Esophagus squamous epithelium (tissue), 5 donors: ENCODE data around the gene HYAL3. TPM values are rescaled to one million over a fixed set of nuclear protein-coding genes. Genes with fewer than 3 reads are reported as not detected.
A peak's percentile ranks its signal among the peaks of the same experiment; 100 is the strongest.

Experiments
- DNase-seq: peaks from one replicate; lab custom pipeline; 2025; lab: John Stamatoyannopoulos, UW
- H3K27ac ChIP-seq, 4 donors: fragments of 200-600 bp; sonication (generic); one replicate each; pipeline ENCODE4 v1.5.1; 2016 to 2019; ENCODE audit warnings: mild to moderate bottlenecking in 1 of 4
- H3K27me3 ChIP-seq, 4 donors: fragments of 200-600 bp; sonication (generic); 1 replicate in 3 of 4; 2 replicates in 1 of 4; pipeline versions ENCODE4 v1.5.1 to v1.6.0; 2017 to 2021; ENCODE audit warnings: antibody characterized with exemption in 1 of 4
- H3K36me3 ChIP-seq, 3 donors: fragments of 200-600 bp; sonication (generic); one replicate each; pipeline ENCODE4 v1.5.1; 2016 to 2019
- H3K4me1 ChIP-seq, 3 donors: fragments of 200-600 bp; sonication (generic); one replicate each; pipeline ENCODE4 v1.5.1; 2017 to 2019
- H3K4me3 ChIP-seq, 4 donors: fragments of 200-600 bp; sonication (generic); 1 replicate in 3 of 4; 2 replicates in 1 of 4; pipeline ENCODE4 v1.5.1; 2016 to 2019; ENCODE audit warnings: mild to moderate bottlenecking in 2 of 4, moderate library complexity in 1 of 4
- H3K9me3 ChIP-seq, 3 donors: fragments of 200-600 bp; sonication (generic); one replicate each; pipeline ENCODE4 v1.5.1; 2016 to 2019
- POLR2A ChIP-seq, 4 donors: fragments of 450-650 bp; IDR thresholded peaks; one replicate each; pipeline ENCODE4 v1.6.1; 2017; ENCODE audit warnings: antibody characterized with exemption in 4 of 4, mild to moderate bottlenecking in 4 of 4, moderate library complexity in 3 of 4
- WGBS, 2 donors: methylation state at CpG; one replicate each; pipeline ENCODE4 v1.1.5; 2018; 5-methylcytosine and 5-hydroxymethylcytosine counted together
- intact Hi-C: fragments of 100-400 bp; cut with DNase I; formaldehyde crosslinking; loops from one replicate; pipeline ENCODE4 v1.15.0; 2022
- total RNA-seq, 4 donors: library from RNA; depleted of rRNA; stranded (reverse); fragments of >200 nt; gene quantifications; one replicate each; pipeline ENCODE4 v1.1.0, GENCODE V29; 2016
- TF ChIP-seq, protein P1 (sequence below), 6 experiments: fragments of 450-650 bp in 4 of 6; fragments of 200-600 bp in 2 of 6; sonication (generic) in 2 of 6; IDR thresholded peaks; one replicate each; pipeline ENCODE4 v1.5.1; 2016 to 2019; ENCODE audit warnings: antibody characterized with exemption in 6 of 6, mild to moderate bottlenecking in 4 of 6, moderate library complexity in 4 of 6
- donor health status: DM: yes; HTN: yes; CAD: no.

The HYAL3 gene
- total RNA-seq, 4 donors from 2014 or later: 5.3 to 7.9 (median 5.8) TPM

DNA sequence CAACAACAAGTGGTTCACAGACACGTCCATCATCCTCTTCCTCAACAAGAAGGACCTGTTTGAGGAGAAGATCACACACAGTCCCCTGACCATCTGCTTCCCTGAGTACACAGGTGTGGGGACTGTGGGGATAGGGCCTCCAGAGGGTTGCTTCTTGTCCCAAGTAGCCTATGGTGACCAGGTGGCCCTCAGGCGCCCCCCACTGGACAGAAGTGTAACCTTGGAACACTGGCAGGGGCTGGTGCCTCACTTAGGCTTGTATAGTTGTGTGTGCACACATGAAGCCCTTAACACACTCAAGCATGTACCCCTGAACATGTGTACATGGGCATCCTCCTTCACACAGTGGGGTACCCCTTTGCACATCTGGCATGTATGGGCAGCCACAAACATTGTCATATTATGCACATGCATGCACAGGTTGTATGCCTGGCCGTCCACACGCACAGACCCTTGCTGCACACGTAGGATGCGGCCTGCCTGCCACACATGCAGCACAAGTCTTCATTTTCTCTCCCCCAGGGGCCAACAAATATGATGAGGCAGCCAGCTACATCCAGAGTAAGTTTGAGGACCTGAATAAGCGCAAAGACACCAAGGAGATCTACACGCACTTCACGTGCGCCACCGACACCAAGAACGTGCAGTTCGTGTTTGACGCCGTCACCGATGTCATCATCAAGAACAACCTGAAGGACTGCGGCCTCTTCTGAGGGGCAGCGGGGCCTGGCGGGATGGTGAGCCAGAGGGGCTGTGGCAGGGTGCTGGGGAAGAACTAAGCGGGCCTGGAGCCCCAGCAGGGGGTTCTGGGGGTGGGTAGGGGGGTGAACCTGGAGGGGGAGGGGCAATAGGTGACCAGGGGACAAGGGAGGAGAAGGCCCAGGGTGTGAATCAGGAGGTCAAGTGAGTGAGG lies 42.0 kb downstream of the HYAL3 start:
- TF ChIP-seq, protein P1, sequence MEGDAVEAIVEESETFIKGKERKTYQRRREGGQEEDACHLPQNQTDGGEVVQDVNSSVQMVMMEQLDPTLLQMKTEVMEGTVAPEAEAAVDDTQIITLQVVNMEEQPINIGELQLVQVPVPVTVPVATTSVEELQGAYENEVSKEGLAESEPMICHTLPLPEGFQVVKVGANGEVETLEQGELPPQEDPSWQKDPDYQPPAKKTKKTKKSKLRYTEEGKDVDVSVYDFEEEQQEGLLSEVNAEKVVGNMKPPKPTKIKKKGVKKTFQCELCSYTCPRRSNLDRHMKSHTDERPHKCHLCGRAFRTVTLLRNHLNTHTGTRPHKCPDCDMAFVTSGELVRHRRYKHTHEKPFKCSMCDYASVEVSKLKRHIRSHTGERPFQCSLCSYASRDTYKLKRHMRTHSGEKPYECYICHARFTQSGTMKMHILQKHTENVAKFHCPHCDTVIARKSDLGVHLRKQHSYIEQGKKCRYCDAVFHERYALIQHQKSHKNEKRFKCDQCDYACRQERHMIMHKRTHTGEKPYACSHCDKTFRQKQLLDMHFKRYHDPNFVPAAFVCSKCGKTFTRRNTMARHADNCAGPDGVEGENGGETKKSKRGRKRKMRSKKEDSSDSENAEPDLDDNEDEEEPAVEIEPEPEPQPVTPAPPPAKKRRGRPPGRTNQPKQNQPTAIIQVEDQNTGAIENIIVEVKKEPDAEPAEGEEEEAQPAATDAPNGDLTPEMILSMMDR (IDR thresholded peaks at IDR 0.05): peak in 5 of 6 experiments; percentile 30 to 61 (median 39)
- TF ChIP-seq POLR2A (IDR thresholded peaks at IDR 0.05): no peak
- H3K9me3 ChIP-seq: no peaks in the 10 kb centered on the region
- no peaks in the 10 kb centered on the region for H3K27me3 ChIP-seq
- peaks cover 11 to 70% (median 35%) of the 10 kb centered on the region in 3 donors for H3K36me3 ChIP-seq
- peak overlapping the region; percentile 18 to 97 (median 78) for H3K27ac ChIP-seq
- intact Hi-C loops: no loop called here
- no peak for DNase-seq
- whole genome bisulfite sequencing, 2 donors: 93 to 94% methylated on average over 6 to 16 of the region's 20 CpGs
- peaks cover 33 to 95% (median 50%) of the 10 kb centered on the region in 3 donors for H3K4me1 ChIP-seq
- no peak overlapping the region for H3K4me3 ChIP-seq

DNA sequence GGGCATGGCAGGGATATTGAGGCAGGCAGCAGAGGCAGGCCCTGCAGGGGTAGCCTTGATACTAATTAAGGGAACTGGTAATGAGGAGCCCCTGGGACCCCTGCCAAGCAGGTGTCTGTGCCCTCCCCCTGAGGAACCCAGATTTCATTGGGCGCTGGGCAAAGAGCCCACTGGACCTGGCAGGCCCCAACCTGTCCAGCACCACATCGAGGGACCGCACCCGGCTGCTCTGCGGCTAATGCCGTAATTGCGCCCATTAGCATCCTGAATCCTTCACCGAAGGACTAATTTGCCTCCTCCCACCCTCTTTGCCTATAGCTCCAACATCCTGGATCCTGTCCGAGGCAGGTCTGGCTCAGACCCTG lies 44.0 kb downstream of the HYAL3 start:
- Histone ChIP-seq H3K9me3 (no peaks in the 10 kb centered on the region), H3K36me3 (peaks cover 11 to 90% (median 39%) of the 10 kb centered on the region in 3 donors), H3K4me3 (no peak overlapping the region), H3K27me3 (no peaks in the 10 kb centered on the region), H3K27ac (peak overlapping the region; percentile 81 to 97 (median 92)), H3K4me1 (peaks cover 39 to 99% (median 47%) of the 10 kb centered on the region in 3 donors)
- WGBS, 2 donors: 42 to 87% methylated on average over 3 to 9 of the region's 9 CpGs
- TF ChIP-seq, protein P1 (IDR thresholded peaks at IDR 0.05): no peak
- no peak for TF ChIP-seq POLR2A (IDR thresholded peaks at IDR 0.05)
- no peak for DNase-seq
- intact Hi-C loops: no loop called here

DNA sequence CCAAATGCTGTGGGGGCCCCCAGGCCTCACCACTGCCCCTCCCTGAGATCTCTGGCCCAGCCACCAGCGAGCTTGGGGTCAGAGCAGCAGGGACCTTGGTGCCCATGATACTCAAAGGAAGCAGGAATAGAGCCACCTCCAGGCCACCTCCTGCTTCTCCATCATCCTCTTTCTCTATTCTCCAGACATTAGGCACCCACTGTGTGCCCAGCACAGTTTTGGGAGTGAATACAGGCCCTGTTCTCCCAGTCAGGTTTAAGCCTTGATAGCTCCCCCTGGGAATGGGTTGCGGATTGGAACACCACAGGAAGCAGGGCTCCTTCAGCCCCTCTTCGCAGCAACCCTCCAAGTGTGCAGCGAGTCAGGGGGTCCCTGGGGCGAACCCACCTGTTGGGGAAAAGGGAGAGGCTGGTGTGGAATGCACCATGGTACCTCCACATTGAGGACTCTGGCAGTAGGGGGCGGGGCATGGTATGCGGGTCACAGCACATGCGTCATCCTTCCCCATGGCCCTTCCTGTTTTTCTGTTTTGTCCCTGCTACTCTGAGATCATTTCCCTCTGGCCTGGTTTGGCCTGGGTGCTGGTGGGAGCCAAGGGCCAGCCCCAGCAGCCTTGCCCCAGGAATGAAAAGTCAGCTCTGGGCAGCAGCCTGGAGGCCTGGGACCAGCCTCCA lies 44.5 kb downstream of the HYAL3 start:
- no peak for DNase-seq
- TF ChIP-seq, protein P1 (IDR thresholded peaks at IDR 0.05): no peak
- TF ChIP-seq POLR2A (IDR thresholded peaks at IDR 0.05): peak in 1 of 4 donors; percentile 32
- Histone ChIP-seq H3K36me3 (peaks cover 11 to 90% (median 39%) of the 10 kb centered on the region in 3 donors), H3K4me1 (peaks cover 39 to 99% (median 48%) of the 10 kb centered on the region in 3 donors), H3K27ac (peak overlapping the region; percentile 81 to 97 (median 92)), H3K27me3 (no peaks in the 10 kb centered on the region), H3K4me3 (no peak overlapping the region), H3K9me3 (no peaks in the 10 kb centered on the region)
- intact Hi-C loops: no loop called here
- 40 to 80% methylated on average over 1 to 5 of the region's 8 CpGs for WGBS, 2 donors

- no peak for DNase-seq
- Histone ChIP-seq H3K9me3 (no peaks in the 10 kb centered on the region), H3K4me1 (peaks cover 64 to 99% (median 71%) of the 10 kb centered on the region in 3 donors), H3K4me3 (no peak overlapping the region), H3K36me3 (peaks cover 0 to 63% (median 17%) of the 10 kb centered on the region in 3 donors), H3K27me3 (no peaks in the 10 kb centered on the region), H3K27ac (peak overlapping the region; percentile 72 to 97 (median 83))
- 30 to 38% methylated on average over 5 of the region's 8 CpGs for WGBS, 2 donors
- TF ChIP-seq POLR2A (IDR thresholded peaks at IDR 0.05): no peak
- TF ChIP-seq, protein P1 (IDR thresholded peaks at IDR 0.05): no peak
- intact Hi-C loops: no loop called here
Measured at GRCh38 chr3:50251220-50251619, 48.0 kb downstream of the HYAL3 start.
